Measurements from ENCODE around the gene PIR.
A peak's percentile ranks its signal among the peaks of the same experiment; 100 is the strongest.

The PIR gene

DNA sequence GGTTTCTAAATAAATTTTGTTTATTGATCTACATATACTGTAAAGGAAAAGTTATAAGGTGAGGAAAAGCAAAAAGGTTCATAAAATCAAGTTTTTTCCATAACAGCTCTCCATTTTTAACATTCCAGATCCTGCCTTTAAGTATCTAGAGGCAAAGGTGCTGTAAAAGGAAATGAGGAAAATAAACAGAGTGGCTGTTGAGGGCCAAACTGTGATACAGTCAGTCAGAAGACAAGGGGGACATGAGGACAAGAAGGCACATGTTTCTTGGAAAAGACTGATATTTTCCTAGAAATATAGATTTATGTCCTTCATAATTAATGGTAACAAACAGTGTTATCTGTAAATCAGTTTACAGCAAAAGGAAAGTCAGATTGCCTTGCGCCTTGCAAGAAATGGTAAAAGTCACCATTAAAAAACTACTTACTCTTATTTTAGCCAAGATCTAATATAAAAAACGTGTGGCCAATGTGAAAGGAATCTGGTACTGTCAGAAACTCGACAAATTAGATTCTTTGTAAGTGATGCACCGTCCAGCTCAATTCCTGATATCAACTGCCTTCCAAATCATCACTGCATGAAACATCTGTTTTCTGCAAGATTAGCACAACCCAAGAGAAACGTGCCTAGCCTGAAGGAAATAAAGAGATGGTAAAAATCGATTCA is 75.0 kb downstream of the PIR start:
- no peak for DNase-seq (ENCODE audit: low read depth)
- TF ChIP-seq, protein P1, sequence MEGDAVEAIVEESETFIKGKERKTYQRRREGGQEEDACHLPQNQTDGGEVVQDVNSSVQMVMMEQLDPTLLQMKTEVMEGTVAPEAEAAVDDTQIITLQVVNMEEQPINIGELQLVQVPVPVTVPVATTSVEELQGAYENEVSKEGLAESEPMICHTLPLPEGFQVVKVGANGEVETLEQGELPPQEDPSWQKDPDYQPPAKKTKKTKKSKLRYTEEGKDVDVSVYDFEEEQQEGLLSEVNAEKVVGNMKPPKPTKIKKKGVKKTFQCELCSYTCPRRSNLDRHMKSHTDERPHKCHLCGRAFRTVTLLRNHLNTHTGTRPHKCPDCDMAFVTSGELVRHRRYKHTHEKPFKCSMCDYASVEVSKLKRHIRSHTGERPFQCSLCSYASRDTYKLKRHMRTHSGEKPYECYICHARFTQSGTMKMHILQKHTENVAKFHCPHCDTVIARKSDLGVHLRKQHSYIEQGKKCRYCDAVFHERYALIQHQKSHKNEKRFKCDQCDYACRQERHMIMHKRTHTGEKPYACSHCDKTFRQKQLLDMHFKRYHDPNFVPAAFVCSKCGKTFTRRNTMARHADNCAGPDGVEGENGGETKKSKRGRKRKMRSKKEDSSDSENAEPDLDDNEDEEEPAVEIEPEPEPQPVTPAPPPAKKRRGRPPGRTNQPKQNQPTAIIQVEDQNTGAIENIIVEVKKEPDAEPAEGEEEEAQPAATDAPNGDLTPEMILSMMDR (IDR thresholded peaks at IDR 0.05; ENCODE audit: control insufficient read depth, extremely low read depth, insufficient read depth) = no peak

DNA sequence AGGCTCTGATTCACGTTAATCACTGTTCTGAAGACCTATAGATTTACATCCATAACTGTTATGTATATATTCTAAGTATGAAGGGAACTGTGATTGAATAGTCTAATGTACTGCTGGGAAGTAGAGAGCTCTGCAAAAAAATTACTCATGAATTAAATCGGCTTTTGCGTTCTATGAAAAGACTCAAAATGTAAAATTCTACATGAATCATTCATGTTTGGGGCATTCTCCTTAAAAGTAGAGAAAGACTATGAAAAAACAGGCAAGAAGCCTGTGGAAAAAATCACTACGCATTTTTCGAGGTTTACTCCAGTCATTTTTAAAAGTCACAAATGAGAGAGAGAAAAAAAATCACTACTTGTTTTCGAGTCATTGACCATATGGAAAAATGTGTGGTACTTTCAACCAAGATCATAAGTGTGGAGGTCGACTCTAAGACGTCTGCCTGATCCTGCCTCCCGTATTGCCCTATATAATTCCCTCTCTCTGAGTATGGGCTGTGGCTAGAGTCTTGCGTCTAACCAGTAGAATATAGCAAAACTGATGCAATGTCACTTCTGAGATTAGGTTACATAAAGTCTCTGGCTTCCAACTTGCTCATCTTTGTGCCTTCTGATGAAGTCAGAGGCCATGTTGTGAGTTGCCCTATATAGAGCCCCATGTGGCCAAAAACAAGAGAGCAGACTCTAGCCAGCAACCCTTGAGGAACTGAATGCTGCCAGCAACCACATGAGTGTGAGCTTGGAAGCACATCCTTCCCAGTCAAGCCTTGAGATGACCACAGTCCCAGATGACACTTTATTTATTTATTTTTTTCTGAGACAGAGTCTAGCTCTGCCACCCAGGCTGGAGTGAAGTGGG is 76.8 kb downstream of the PIR start:
- TF ChIP-seq, protein P1 (IDR thresholded peaks at IDR 0.05; ENCODE audit: control insufficient read depth, extremely low read depth, insufficient read depth) = no peak
- H3K4me3 ChIP-seq (ENCODE audit: low read depth, low read length) = no peak overlapping the region
- no peak for DNase-seq (ENCODE audit: low read depth)

More for the DNA sequence above, 75.0 kb downstream of the PIR start:
- H3K4me3 ChIP-seq (ENCODE audit: low read depth, low read length) = no peak overlapping the region

DNA sequence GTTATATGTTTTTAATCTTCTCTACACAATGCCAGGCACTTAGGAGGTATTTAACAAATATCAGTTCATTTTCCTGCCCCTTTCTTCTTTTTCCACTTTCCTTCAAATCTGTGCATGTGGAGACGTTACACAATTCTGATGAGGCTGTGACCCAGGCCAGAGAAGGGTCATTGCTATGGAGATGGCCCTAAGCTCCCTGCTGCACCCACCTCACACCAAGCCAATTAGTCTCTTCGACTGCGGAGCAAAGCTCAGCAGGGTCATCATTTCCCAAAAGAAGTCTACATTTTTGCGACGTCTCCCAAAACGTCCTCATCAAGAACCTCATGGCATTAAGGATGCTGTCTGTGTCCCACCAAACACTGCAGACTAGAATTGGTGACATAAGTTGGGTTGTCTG is 80.0 kb downstream of the PIR start:
- no peak for DNase-seq (ENCODE audit: low read depth)
- no peak overlapping the region for H3K4me3 ChIP-seq (ENCODE audit: low read depth, low read length)
- TF ChIP-seq, protein P1 (IDR thresholded peaks at IDR 0.05; ENCODE audit: control insufficient read depth, extremely low read depth, insufficient read depth) = no peak

DNA sequence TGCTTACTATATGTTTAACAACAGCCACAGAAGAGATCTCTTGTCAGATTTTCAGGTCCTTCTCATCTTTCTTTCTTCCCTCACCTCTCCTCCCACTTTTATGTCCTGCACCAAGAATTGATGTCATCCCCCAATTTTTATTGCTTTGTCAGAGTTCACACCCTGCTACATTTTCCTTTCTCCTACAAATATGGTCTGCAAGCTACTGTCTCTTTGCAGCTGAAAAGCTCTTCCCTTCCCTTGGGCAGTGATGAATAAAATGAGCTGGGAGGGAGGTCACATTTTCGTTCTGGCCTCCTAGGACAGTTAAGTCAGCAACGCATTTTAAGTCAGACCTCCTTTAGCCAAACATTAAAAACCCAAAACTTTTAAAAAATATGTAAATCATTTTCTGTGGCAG is 82.2 kb downstream of the PIR start:
- H3K4me3 ChIP-seq (ENCODE audit: low read depth, low read length) = no peak overlapping the region
- DNase-seq (ENCODE audit: low read depth) = no peak
- TF ChIP-seq, protein P1 (IDR thresholded peaks at IDR 0.05; ENCODE audit: control insufficient read depth, extremely low read depth, insufficient read depth) = no peak

DNA sequence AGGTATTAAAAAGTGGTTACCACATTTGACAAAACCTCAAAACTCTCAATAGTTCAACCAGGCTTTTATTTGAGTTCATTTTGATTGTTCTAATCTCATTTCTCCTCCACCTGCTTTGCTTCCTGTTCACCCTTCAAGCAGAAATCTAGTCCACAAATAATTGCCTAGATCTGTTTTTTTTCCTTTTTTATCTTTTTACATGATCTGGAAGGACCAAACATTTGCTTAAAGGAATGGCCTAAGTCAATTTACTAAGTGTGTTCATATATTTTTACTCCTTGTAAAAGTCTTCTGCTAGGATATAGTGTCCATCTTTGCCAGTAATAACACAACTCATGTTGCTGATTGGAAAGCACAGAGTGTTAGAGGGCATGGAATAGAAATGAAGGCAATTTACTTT is 82.7 kb downstream of the PIR start:
- no peak overlapping the region for H3K4me3 ChIP-seq (ENCODE audit: low read depth, low read length)
- TF ChIP-seq, protein P1 (IDR thresholded peaks at IDR 0.05; ENCODE audit: control insufficient read depth, extremely low read depth, insufficient read depth) = no peak
- peak; percentile 22 for DNase-seq (ENCODE audit: low read depth)

DNA sequence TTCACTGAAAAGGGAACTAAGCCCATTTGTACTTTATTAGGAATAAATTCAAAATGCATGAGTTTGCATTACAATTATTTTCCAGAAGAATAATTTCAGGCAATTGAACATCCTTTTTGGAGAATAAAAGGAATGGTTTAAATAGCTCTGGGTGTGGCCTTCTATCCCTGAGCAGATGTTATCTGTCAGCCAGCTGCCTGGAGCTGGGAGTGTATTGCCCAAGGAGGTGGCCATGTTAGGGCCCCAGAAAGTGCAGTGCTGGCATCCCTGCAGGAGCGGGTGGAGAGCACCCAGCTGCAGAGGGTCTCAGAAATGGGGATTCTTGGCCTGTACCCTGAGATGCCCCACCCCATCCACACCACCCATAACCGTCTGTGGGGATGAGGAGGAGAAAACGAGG is 87.3 kb downstream of the PIR start:
- no peak overlapping the region for H3K4me3 ChIP-seq (ENCODE audit: low read depth, low read length)
- no peak for DNase-seq (ENCODE audit: low read depth)
- TF ChIP-seq, protein P1 (IDR thresholded peaks at IDR 0.05; ENCODE audit: control insufficient read depth, extremely low read depth, insufficient read depth) = no peak

Measured in LNCaP clone FGC (cell line).